Activated CD8-positive, alpha-beta memory T cell treated with anti-CD3 and anti-CD28 coated beads for 4 hours (primary cell): ENCODE data around the gene SCP2.

Experiments used
- DNase-seq, 2 donors: peaks; one replicate each; pipeline ENCODE4 v3.0.0-alpha.2; 2020; ENCODE audit warnings: low read depth in 2 of 2

The SCP2 gene

GRCh38 chr1:52927212-52928014, at the start of gene SCP2:
TSS of gene SCP2 (plus strand) at chr1:52927276. CDS start at chr1:52927397, 121 bp downstream.
- peak; percentile 62 to 63 for DNase-seq

- DNase-seq: no peak
Observed at GRCh38 chr1:52877554-52877953, 49.5 kb upstream of the SCP2 start.

GRCh38 chr1:52880206-52880605, 46.9 kb upstream of the SCP2 start:
- DNase-seq: no peak

- DNase-seq: no peak
Observed at GRCh38 chr1:52887483-52887882, 39.6 kb upstream of the SCP2 start.

- DNase-seq: no peak
Observed at GRCh38 chr1:52892424-52893215, 34.5 kb upstream of the SCP2 start.

GRCh38 chr1:52899445-52899894, 27.6 kb upstream of the SCP2 start:
- DNase-seq: no peak

- DNase-seq: no peak
Observed at GRCh38 chr1:52900402-52900801, 26.7 kb upstream of the SCP2 start.

GRCh38 chr1:52901384-52901783, 25.7 kb upstream of the SCP2 start:
- no peak for DNase-seq

- DNase-seq: no peak
Observed at GRCh38 chr1:52904208-52904926, 22.7 kb upstream of the SCP2 start.

- no peak for DNase-seq
Observed at GRCh38 chr1:52904927-52905698, 22.0 kb upstream of the SCP2 start.

- DNase-seq: no peak
Observed at GRCh38 chr1:52906135-52906603, 20.9 kb upstream of the SCP2 start.

- DNase-seq: no peak
Observed at GRCh38 chr1:52907068-52907811, 19.8 kb upstream of the SCP2 start.

GRCh38 chr1:52907812-52908153, 19.3 kb upstream of the SCP2 start:
- no peak for DNase-seq

- no peak for DNase-seq
Observed at GRCh38 chr1:52911541-52911940, 15.5 kb upstream of the SCP2 start.

GRCh38 chr1:52913014-52913413, 14.1 kb upstream of the SCP2 start:
- DNase-seq: no peak

GRCh38 chr1:52913537-52913936, 13.5 kb upstream of the SCP2 start:
- DNase-seq: no peak

GRCh38 chr1:52914463-52914862, 12.6 kb upstream of the SCP2 start:
- no peak for DNase-seq

- DNase-seq: no peak
Observed at GRCh38 chr1:52915211-52915854, 11.7 kb upstream of the SCP2 start.

- DNase-seq: no peak
Observed at GRCh38 chr1:52915855-52916220, 11.2 kb upstream of the SCP2 start.

- DNase-seq: no peak
Observed at GRCh38 chr1:52916241-52916975, 10.7 kb upstream of the SCP2 start.
